Smooth muscle cell (in vitro differentiated cells): ENCODE data around the gene PCNX2. TPM values are rescaled to one million over a fixed set of nuclear protein-coding genes. Genes with fewer than 3 reads are reported as not detected.

Source experiments
- DNase-seq: peaks from one replicate; lab custom pipeline; 2025; ENCODE audit not compliant: unreplicated experiment; lab: John Stamatoyannopoulos, UW
- H2AFZ ChIP-seq: fragments of 200-600 bp; sonication (generic); 2 replicates; pipeline ENCODE4 v1.6.0; 2016; ENCODE audit warnings: antibody characterized with exemption, low read depth, mild to moderate bottlenecking
- H3F3A ChIP-seq: fragments of 200-600 bp; sonication (generic); 2 replicates; pipeline ENCODE4 v1.6.0; 2017; ENCODE audit warnings: antibody characterized with exemption, low read depth
- H3K27ac ChIP-seq: fragments of 200-600 bp; sonication (generic); 2 replicates; pipeline ENCODE4 v1.5.1; 2016; ENCODE audit warnings: low read depth, mild to moderate bottlenecking
- H3K27me3 ChIP-seq: fragments of 200-600 bp; sonication (generic); 2 replicates; pipeline ENCODE4 v1.6.1; 2016; ENCODE audit warnings: low read depth, mild to moderate bottlenecking
- H3K36me3 ChIP-seq: fragments of 200-600 bp; sonication (generic); 2 replicates; pipeline ENCODE4 v1.5.1; 2016; ENCODE audit warnings: low read depth
- H3K4me1 ChIP-seq: fragments of 200-600 bp; sonication (generic); 2 replicates; pipeline ENCODE4 v1.5.1; 2016; ENCODE audit warnings: low read depth
- H3K4me2 ChIP-seq: fragments of 200-600 bp; sonication (generic); 2 replicates; pipeline ENCODE4 v1.6.0; 2016; ENCODE audit warnings: mild to moderate bottlenecking
- H3K4me3 ChIP-seq: fragments of 200-600 bp; sonication (generic); 2 replicates; pipeline ENCODE4 v1.5.1; 2016; ENCODE audit warnings: mild to moderate bottlenecking
- H3K79me2 ChIP-seq: fragments of 200-600 bp; sonication (generic); 2 replicates; pipeline ENCODE4 v1.6.0; 2016; ENCODE audit warnings: low read depth, mild to moderate bottlenecking
- H3K9ac ChIP-seq: fragments of 200-600 bp; sonication (generic); 2 replicates; pipeline ENCODE4 v1.6.0; 2016; ENCODE audit warnings: low read depth
- H3K9me3 ChIP-seq: fragments of 200-600 bp; sonication (generic); replicated peaks from 2 replicates; pipeline ENCODE4 v1.5.1; 2016; ENCODE audit warnings: low read depth
- H4K20me1 ChIP-seq: fragments of 200-600 bp; sonication (generic); 2 replicates; pipeline ENCODE4 v1.6.0; 2016; ENCODE audit warnings: low read depth
- CTCF ChIP-seq: fragments of 200-600 bp; sonication (generic); IDR thresholded peaks from 2 replicates; pipeline ENCODE4 v1.5.1; 2017; ENCODE audit warnings: borderline replicate concordance, mild to moderate bottlenecking, antibody characterized with exemption; ENCODE audit not compliant: insufficient read depth, poor library complexity, severe bottlenecking
- WGBS: methylation state at CpG from one replicate; pipeline ENCODE4 v1.1.7; 2016; ENCODE audit warnings: low lambda C conversion rate; 5-methylcytosine and 5-hydroxymethylcytosine counted together
- polyA plus RNA-seq: library from polyadenylated mRNA; unstranded; fragments of >200 nt; fragmentation: Nextera tagmentation; extraction: Ambion mirVana; gene quantifications from 2 replicates; pipeline ENCODE4 v1.2.1, GENCODE V29; 2016
- total RNA-seq: library from RNA; depleted of rRNA; stranded (reverse); fragments of >200 nt; gene quantifications from 2 replicates; pipeline ENCODE4 v1.2.3, GENCODE V29; 2014

The PCNX2 gene
- total and polyA plus RNA-seq, 2 experiments from 2014 or later, result 4.7 to 18.2 TPM

- Histone ChIP-seq H3K4me2 (no peak overlapping the region), H2AFZ (no peak overlapping the region), H3K4me1 (no peaks in the 10 kb centered on the region), H3K36me3 (no peaks in the 10 kb centered on the region), H3K9ac (no peak overlapping the region), H3K4me3 (no peak overlapping the region), H3K27ac (no peak overlapping the region), H4K20me1 (no peaks in the 10 kb centered on the region), H3K9me3 (no peaks in the 10 kb centered on the region), H3K79me2 (no peaks in the 10 kb centered on the region), H3K27me3 (no peaks in the 10 kb centered on the region), H3F3A (no peaks in the 10 kb centered on the region)
- DNase-seq, result no peak
- TF ChIP-seq CTCF, result no peak
Measured at GRCh38 chr1:233140974-233141373, 154.6 kb downstream of the PCNX2 start.

GRCh38 chr1:233140499-233140898 is 155.0 kb downstream of the PCNX2 start:
- Histone ChIP-seq H3K9me3 (no peaks in the 10 kb centered on the region), H4K20me1 (no peaks in the 10 kb centered on the region), H3K27me3 (no peaks in the 10 kb centered on the region), H3K79me2 (no peaks in the 10 kb centered on the region), H3F3A (no peaks in the 10 kb centered on the region), H3K4me1 (no peaks in the 10 kb centered on the region), H3K4me3 (no peak overlapping the region), H3K4me2 (no peak overlapping the region), H3K27ac (no peak overlapping the region), H3K36me3 (no peaks in the 10 kb centered on the region), H2AFZ (no peak overlapping the region), H3K9ac (no peak overlapping the region)
- TF ChIP-seq CTCF, result no peak
- WGBS, result 83% methylated on average over 5 of the region's 5 CpGs
- DNase-seq, result no peak

- Histone ChIP-seq H3K27ac (no peak overlapping the region), H3K9me3 (no peaks in the 10 kb centered on the region), H3K4me2 (no peak overlapping the region), H3K79me2 (no peaks in the 10 kb centered on the region), H2AFZ (no peak overlapping the region), H3K27me3 (no peaks in the 10 kb centered on the region), H3K4me3 (no peak overlapping the region), H3K36me3 (no peaks in the 10 kb centered on the region), H4K20me1 (no peaks in the 10 kb centered on the region), H3K4me1 (no peaks in the 10 kb centered on the region), H3K9ac (no peak overlapping the region), H3F3A (no peaks in the 10 kb centered on the region)
- DNase-seq, result no peak
- TF ChIP-seq CTCF, result no peak
- 93% methylated on average over 4 of the region's 4 CpGs for WGBS
Measured at GRCh38 chr1:233138788-233139585, 156.5 kb downstream of the PCNX2 start.

GRCh38 chr1:233135833-233136232 is 159.7 kb downstream of the PCNX2 start:
- H3K27ac ChIP-seq, result no peak overlapping the region
- TF ChIP-seq CTCF, result no peak
- no peak overlapping the region for H3K4me2 ChIP-seq
- H3K4me1 ChIP-seq, result no peaks in the 10 kb centered on the region
- H3K9ac ChIP-seq, result no peak overlapping the region
- no peak overlapping the region for H2AFZ ChIP-seq
- H3F3A ChIP-seq, result no peaks in the 10 kb centered on the region
- no peaks in the 10 kb centered on the region for H3K79me2 ChIP-seq
- H3K4me3 ChIP-seq, result no peak overlapping the region
- no peak for DNase-seq
- H3K36me3 ChIP-seq, result no peaks in the 10 kb centered on the region
- H4K20me1 ChIP-seq, result no peaks in the 10 kb centered on the region
- H3K27me3 ChIP-seq, result no peaks in the 10 kb centered on the region
- H3K9me3 ChIP-seq, result no peaks in the 10 kb centered on the region
